Astrocyte of the cerebellum (primary cell): ENCODE data around the gene PHF12.

Source experiments
- DNase-seq: peaks from one replicate; pipeline ENCODE4 v3.0.0-alpha.2; 2011; ENCODE audit warnings: low read depth
- H3K4me3 ChIP-seq: 2 replicates; pipeline ENCODE4 v1.5.1; 2011; ENCODE audit warnings: mild to moderate bottlenecking, low read depth, low read length, moderate library complexity
- CTCF ChIP-seq: IDR thresholded peaks from 2 replicates; pipeline ENCODE4 v1.5.1; 2012; ENCODE audit warnings: low read length, low read depth, moderate library complexity, mild to moderate bottlenecking; ENCODE audit errors: missing control alignments
- in situ Hi-C: cut with HindIII; loops from 2 replicates; pipeline ENCODE4 v1.10.0; 2017; ENCODE audit warnings: low sequenced_read_pairs

The PHF12 gene

GRCh38 chr17:28926366-28926765, 25.0 kb downstream of the PHF12 start:
- in situ Hi-C loops, result no loop called here
- no peak for TF ChIP-seq CTCF
- no peak overlapping the region for H3K4me3 ChIP-seq
- DNase-seq, result no peak

GRCh38 chr17:28925912-28926365, 25.4 kb downstream of the PHF12 start:
- in situ Hi-C loops, result no loop called here
- DNase-seq, result peak; percentile 76
- no peak overlapping the region for H3K4me3 ChIP-seq
- no peak for TF ChIP-seq CTCF

GRCh38 chr17:28920201-28920600, 31.1 kb downstream of the PHF12 start:
- TF ChIP-seq CTCF, result no peak
- in situ Hi-C loops, result no loop called here
- no peak for DNase-seq

GRCh38 chr17:28918295-28918694, 33.0 kb downstream of the PHF12 start:
- H3K4me3 ChIP-seq, result no peak overlapping the region
- no peak for TF ChIP-seq CTCF
- no peak for DNase-seq
- in situ Hi-C loops, result no loop called here

More at GRCh38 chr17:28920201-28920600, 31.1 kb downstream of the PHF12 start:
- no peak overlapping the region for H3K4me3 ChIP-seq

- TF ChIP-seq CTCF, result no peak
- in situ Hi-C loops, result no loop called here
- DNase-seq, result no peak
- no peak overlapping the region for H3K4me3 ChIP-seq
Measured at GRCh38 chr17:28917465-28917864, 33.9 kb downstream of the PHF12 start.

GRCh38 chr17:28917029-28917428, 34.3 kb downstream of the PHF12 start:
- TF ChIP-seq CTCF, result no peak

GRCh38 chr17:28916302-28916934, 34.9 kb downstream of the PHF12 start:
- TF ChIP-seq CTCF, result peak; percentile 61
- no peak overlapping the region for H3K4me3 ChIP-seq
- in situ Hi-C loops, result no loop called here
- DNase-seq, result peak; percentile 31

More at GRCh38 chr17:28917029-28917428, 34.3 kb downstream of the PHF12 start:
- in situ Hi-C loops, result no loop called here
- no peak for DNase-seq
- no peak overlapping the region for H3K4me3 ChIP-seq
